Epithelial cell of esophagus (primary cell): ENCODE results near the gene TCERG1L.

Experiments used
- DNase-seq: peaks from one replicate; pipeline ENCODE4 v3.0.0; 2010; ENCODE audit warnings: low read depth
- H3K4me3 ChIP-seq: 2 replicates; pipeline ENCODE4 v1.5.1; 2011; ENCODE audit warnings: mild to moderate bottlenecking, low read length, control low read depth
- CTCF ChIP-seq: IDR thresholded peaks from 2 replicates; pipeline ENCODE4 v1.5.1; 2011; ENCODE audit warnings: low read depth, mild to moderate bottlenecking, low read length, control low read depth, inconsistent platforms; ENCODE audit not compliant: insufficient read depth; ENCODE audit errors: missing control alignments

TCERG1L gene

DNA sequence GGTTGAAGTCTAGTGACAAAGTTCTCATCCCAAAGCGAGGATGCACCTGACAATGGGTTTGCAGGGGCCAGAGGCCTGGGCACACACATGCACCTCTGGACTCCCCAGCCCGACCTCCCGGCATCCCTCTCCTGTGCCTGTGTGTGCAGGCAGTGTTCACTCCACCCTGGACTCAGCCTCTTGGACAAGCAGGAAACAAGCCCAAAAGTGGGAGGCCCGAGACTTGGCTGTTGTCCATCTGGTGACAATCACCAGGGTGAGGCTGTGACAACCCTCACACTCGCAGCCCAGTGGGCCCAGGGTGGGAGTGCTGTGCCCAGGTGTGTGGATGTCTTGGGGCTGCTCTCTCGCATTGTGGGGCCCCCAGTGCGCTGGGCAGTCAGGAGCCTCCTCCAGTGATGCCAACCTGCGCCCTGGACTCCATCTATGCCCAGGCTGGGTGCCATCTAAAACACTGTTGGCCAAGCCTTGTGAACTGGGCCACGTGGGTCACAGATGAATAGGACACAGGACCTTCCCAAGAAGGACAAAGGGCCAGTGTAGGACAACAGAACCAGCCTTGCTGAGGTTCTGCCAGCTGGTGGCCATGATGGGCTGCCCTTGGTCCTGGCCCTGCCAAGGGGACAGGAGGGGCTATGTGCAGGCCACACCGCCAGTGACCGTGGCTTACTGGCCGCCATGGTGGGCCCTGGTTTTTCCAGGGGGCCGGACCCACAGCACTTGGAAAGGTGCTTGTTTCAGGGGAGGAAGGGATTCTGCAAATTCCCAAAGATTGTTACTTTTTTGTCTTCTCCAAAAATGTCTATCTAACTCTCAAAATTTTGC is 144.3 kb downstream of the TCERG1L start:
- no peak overlapping the region for H3K4me3 ChIP-seq
- TF ChIP-seq CTCF, result no peak
- no peak for DNase-seq

- no peak for DNase-seq
- no peak for TF ChIP-seq CTCF
- H3K4me3 ChIP-seq, result no peak overlapping the region
Observed at GRCh38 chr10:131166486-131166885, 145.0 kb downstream of the TCERG1L start.

GRCh38 chr10:131165092-131165491 is 146.4 kb downstream of the TCERG1L start:
- H3K4me3 ChIP-seq, result no peak overlapping the region
- no peak for DNase-seq
- no peak for TF ChIP-seq CTCF

DNA sequence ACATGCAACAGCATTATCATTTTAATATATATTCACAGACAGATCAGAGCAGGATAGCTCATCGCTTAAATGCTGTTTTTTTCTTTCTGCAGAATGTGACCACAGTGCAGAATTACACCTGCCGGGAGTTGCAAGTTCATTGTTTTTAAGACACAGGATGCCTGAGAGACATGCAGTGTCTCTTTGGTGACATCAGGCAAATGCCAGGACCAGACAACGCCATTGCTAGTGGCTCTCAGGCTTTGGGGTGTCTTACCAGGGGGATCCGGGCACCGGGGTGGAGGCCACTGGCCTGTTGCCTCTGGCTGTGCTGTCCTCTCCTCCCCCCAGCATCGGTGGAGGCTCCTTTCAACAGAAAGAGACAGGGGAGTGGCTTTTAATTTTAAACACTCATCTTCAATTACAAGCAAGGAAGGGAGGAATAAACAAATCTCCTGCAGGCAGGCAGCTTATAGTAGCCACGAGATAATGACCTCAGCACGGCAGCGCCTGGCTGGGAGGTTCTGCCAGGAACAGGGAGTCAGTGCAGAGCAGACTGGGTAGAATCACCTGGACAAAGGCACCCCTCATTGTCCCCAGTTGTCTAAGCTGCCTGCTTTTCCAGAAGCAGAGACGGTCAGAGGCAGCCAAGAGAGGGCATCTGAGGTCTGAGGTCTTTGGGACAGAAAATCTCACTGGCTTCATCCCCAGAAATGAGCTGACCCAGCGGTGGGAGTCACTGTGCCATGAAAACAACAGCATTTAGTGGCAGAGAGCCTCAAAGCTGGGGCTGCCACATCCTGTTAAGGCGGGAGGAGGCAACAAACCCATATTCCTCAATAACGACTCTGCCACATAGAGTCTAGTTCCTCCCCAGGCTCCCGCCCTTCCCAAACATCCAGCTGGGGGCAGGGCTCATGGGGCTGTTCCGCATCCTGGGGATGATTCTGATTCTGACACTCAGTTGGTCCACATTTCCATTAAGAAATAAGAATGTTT is 148.4 kb downstream of the TCERG1L start:
- TF ChIP-seq CTCF, result no peak
- no peak for DNase-seq
- H3K4me3 ChIP-seq, result no peak overlapping the region

DNA sequence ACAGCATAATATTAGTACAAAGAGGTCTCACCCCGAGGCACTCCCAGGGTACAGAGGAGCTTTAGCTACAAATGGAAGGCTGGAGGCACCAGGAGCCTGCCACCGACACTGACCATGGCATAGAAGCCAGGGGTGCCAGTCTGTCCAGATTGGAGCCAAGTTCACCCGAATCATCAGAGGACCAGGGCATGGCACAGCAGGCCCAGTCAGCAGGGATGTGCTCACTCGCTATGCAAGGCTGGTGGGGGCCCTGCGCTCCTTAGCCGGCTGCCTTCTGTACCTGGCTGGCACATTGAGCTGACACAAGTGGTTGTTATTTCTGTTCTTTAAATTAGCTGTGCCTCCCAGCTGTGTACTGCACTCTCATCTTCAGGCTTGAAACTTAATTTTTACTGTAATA is 149.3 kb downstream of the TCERG1L start:
- H3K4me3 ChIP-seq, result no peak overlapping the region
- TF ChIP-seq CTCF, result no peak
- DNase-seq, result no peak

- TF ChIP-seq CTCF, result no peak
- DNase-seq, result no peak
- no peak overlapping the region for H3K4me3 ChIP-seq
Observed at GRCh38 chr10:131161087-131161486, 150.4 kb downstream of the TCERG1L start.
